ENCODE results near the gene TBC1D22A. TPM values are rescaled to one million over a fixed set of nuclear protein-coding genes. Genes with fewer than 3 reads are reported as not detected.

Gene TBC1D22A
- polyA plus RNA-seq, 1 donor from 2014 or later: 9.3 TPM

DNA sequence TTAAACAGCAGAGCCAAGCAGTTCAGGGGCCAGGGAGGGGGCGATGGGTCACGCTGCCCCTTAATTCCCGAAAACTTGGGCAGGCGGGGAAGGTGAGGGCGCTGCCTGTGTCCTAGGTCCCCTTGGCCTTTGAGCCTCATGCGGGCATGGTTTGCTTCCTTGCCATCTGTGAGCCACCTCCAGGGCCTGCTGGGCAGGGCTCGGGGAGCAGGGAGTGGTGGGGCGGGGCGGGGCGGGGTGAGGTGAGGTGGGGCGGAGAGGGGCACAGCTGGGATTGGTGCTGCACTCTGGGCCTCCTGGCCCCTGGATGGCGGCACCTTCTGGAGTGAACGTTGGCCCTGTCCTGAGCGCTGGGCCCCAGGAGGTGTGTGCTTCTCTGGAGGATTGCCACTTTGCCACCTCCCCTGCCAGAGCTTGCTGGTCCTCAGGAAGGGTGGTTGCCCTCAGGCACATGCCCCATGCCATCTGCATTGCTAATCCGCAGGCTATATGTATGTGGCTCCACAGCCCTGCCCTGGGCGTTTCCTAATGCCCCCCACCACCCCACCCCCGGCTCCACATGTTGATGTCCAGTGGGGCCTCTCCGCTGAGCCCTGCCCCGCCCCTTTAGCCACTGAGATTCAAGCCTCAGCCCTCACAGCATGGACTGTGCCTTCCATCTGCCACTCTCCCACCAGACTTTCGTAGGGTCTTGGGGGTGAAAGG is 352.5 kb downstream of the TBC1D22A start:
- no peaks in the 10 kb centered on the region for H3K9me2 ChIP-seq (ENCODE audit: insufficient read depth, low read length)
- no peaks in the 10 kb centered on the region for H3K9me3 ChIP-seq (ENCODE audit: low read length)
- H3K79me2 ChIP-seq (replicated peaks; ENCODE audit: insufficient read depth, low read length): no peaks in the 10 kb centered on the region
- no peaks in the 10 kb centered on the region for H3K36me3 ChIP-seq (ENCODE audit: insufficient read depth, low read length)
- no peaks in the 10 kb centered on the region for H4K20me1 ChIP-seq (ENCODE audit: insufficient read depth)
- H3K9ac ChIP-seq (ENCODE audit: low read length): no peak overlapping the region
- no peak overlapping the region for H3K27ac ChIP-seq (ENCODE audit: low read length)
- H2AFZ ChIP-seq (ENCODE audit: low read depth, low read length): no peak overlapping the region
- TF ChIP-seq TAF1 (IDR thresholded peaks at IDR 0.05; ENCODE audit: low read depth) (no peak), RAD21 (conservative IDR thresholded peaks at IDR 0.05) (no peak), MXI1 (conservative IDR thresholded peaks at IDR 0.05; ENCODE audit: poor library complexity, severe bottlenecking) (no peak), EP300 (conservative IDR thresholded peaks at IDR 0.05; ENCODE audit: poor library complexity, severe bottlenecking) (no peak)
- H3K4me2 ChIP-seq (ENCODE audit: low read length): no peak overlapping the region
- no peak overlapping the region for H3K4me3 ChIP-seq (ENCODE audit: low read length)
- H3K27me3 ChIP-seq (ENCODE audit: insufficient read depth, low read depth, low read length): no peaks in the 10 kb centered on the region
- H3F3A ChIP-seq (ENCODE audit: insufficient read depth, low read length, poor library complexity, severe bottlenecking): no peaks in the 10 kb centered on the region

DNA sequence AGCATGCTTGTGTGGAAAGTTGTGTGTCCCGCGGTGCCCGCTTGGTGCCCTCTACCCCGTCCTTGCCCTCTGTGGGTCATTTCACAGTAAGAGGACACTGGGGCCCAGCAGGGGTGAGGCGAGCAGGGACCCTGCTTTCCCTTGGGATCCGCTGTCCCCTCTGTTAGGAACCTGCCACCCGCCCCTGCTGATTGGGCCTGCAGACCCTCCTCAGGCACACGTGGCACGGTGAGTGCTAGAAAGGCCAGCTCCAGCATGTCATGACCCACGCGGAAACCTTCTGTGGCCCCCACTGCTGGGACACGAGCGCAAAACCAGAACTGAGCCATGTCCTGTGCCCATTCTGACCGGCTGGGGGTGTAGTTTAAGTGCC is 353.1 kb downstream of the TBC1D22A start:
- Histone ChIP-seq H3K27ac (ENCODE audit: low read length) (no peak overlapping the region), H3K27me3 (ENCODE audit: insufficient read depth, low read depth, low read length) (no peaks in the 10 kb centered on the region), H3K79me2 (replicated peaks; ENCODE audit: insufficient read depth, low read length) (no peaks in the 10 kb centered on the region), H3K4me3 (ENCODE audit: low read length) (no peak overlapping the region), H3K9me3 (ENCODE audit: low read length) (no peaks in the 10 kb centered on the region), H3K4me2 (ENCODE audit: low read length) (no peak overlapping the region), H4K20me1 (ENCODE audit: insufficient read depth) (no peaks in the 10 kb centered on the region), H2AFZ (ENCODE audit: low read depth, low read length) (no peak overlapping the region), H3K9me2 (ENCODE audit: insufficient read depth, low read length) (no peaks in the 10 kb centered on the region), H3F3A (ENCODE audit: insufficient read depth, low read length, poor library complexity, severe bottlenecking) (no peaks in the 10 kb centered on the region), H3K36me3 (ENCODE audit: insufficient read depth, low read length) (no peaks in the 10 kb centered on the region), H3K9ac (ENCODE audit: low read length) (no peak overlapping the region)
- TF ChIP-seq RAD21 (conservative IDR thresholded peaks at IDR 0.05): no peak
- no peak for TF ChIP-seq EP300 (conservative IDR thresholded peaks at IDR 0.05; ENCODE audit: poor library complexity, severe bottlenecking)
- TF ChIP-seq, protein P1, sequence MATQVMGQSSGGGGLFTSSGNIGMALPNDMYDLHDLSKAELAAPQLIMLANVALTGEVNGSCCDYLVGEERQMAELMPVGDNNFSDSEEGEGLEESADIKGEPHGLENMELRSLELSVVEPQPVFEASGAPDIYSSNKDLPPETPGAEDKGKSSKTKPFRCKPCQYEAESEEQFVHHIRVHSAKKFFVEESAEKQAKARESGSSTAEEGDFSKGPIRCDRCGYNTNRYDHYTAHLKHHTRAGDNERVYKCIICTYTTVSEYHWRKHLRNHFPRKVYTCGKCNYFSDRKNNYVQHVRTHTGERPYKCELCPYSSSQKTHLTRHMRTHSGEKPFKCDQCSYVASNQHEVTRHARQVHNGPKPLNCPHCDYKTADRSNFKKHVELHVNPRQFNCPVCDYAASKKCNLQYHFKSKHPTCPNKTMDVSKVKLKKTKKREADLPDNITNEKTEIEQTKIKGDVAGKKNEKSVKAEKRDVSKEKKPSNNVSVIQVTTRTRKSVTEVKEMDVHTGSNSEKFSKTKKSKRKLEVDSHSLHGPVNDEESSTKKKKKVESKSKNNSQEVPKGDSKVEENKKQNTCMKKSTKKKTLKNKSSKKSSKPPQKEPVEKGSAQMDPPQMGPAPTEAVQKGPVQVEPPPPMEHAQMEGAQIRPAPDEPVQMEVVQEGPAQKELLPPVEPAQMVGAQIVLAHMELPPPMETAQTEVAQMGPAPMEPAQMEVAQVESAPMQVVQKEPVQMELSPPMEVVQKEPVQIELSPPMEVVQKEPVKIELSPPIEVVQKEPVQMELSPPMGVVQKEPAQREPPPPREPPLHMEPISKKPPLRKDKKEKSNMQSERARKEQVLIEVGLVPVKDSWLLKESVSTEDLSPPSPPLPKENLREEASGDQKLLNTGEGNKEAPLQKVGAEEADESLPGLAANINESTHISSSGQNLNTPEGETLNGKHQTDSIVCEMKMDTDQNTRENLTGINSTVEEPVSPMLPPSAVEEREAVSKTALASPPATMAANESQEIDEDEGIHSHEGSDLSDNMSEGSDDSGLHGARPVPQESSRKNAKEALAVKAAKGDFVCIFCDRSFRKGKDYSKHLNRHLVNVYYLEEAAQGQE (IDR thresholded peaks at IDR 0.05; ENCODE audit: borderline replicate concordance): no peak
- no peak for TF ChIP-seq TAF1 (IDR thresholded peaks at IDR 0.05; ENCODE audit: low read depth)
- TF ChIP-seq SMC3 (conservative IDR thresholded peaks at IDR 0.05; ENCODE audit: poor library complexity): no peak
- TF ChIP-seq EZH2 (IDR thresholded peaks at IDR 0.05; ENCODE audit: borderline replicate concordance, insufficient read depth, low read length, poor library complexity, severe bottlenecking): no peak
- TF ChIP-seq, protein P2, sequence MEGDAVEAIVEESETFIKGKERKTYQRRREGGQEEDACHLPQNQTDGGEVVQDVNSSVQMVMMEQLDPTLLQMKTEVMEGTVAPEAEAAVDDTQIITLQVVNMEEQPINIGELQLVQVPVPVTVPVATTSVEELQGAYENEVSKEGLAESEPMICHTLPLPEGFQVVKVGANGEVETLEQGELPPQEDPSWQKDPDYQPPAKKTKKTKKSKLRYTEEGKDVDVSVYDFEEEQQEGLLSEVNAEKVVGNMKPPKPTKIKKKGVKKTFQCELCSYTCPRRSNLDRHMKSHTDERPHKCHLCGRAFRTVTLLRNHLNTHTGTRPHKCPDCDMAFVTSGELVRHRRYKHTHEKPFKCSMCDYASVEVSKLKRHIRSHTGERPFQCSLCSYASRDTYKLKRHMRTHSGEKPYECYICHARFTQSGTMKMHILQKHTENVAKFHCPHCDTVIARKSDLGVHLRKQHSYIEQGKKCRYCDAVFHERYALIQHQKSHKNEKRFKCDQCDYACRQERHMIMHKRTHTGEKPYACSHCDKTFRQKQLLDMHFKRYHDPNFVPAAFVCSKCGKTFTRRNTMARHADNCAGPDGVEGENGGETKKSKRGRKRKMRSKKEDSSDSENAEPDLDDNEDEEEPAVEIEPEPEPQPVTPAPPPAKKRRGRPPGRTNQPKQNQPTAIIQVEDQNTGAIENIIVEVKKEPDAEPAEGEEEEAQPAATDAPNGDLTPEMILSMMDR (IDR thresholded peaks at IDR 0.05; ENCODE audit: poor library complexity, severe bottlenecking): no peak
- TF ChIP-seq MXI1 (conservative IDR thresholded peaks at IDR 0.05; ENCODE audit: poor library complexity, severe bottlenecking): no peak
- no peak for TF ChIP-seq POLR2AphosphoS5 (IDR thresholded peaks at IDR 0.05)
